Measurements from ENCODE around the gene GOLGA3.

GRCh38 chr12:132841151-132841550 lies 12.5 kb upstream of the GOLGA3 start:
- TF ChIP-seq CTCF (conservative IDR thresholded peaks at IDR 0.05; ENCODE audit: low read length), result no peak
- no peak for TF ChIP-seq EZH2phosphoT487 (IDR thresholded peaks at IDR 0.05; ENCODE audit: borderline replicate concordance)

Data from Loucy (cell line).